HG03432 (cell line): ENCODE measurements around the gene TUBA8.
"Not testable (repeated sequence)": the region's sequence is repeated elsewhere in the genome, so short reads cannot be mapped to it uniquely, and the experiment has no call there.

Experiments used
- ATAC-seq: cut with Tn5 transposase; IDR thresholded peaks from one replicate; pipeline ENCODE4 v1.9.1; 2021; ENCODE audit warnings: mild to moderate bottlenecking, moderate library complexity; ENCODE audit not compliant: unreplicated experiment

The TUBA8 gene

GRCh38 chr22:18165356-18165755 lies 54.7 kb downstream of the TUBA8 start:
- not testable (repeated sequence) for ATAC-seq

- not testable (repeated sequence) for ATAC-seq
Observed at GRCh38 chr22:18170284-18170683, 59.7 kb downstream of the TUBA8 start.

GRCh38 chr22:18172203-18172602 lies 61.6 kb downstream of the TUBA8 start:
- not testable (repeated sequence) for ATAC-seq

- ATAC-seq, result not testable (repeated sequence)
Observed at GRCh38 chr22:18172776-18173175, 62.2 kb downstream of the TUBA8 start.

- ATAC-seq, result not testable (repeated sequence)
Observed at GRCh38 chr22:18173441-18173840, 62.8 kb downstream of the TUBA8 start.
